Cardiac septum (tissue), 1 donor: ENCODE results near the gene GNAQ. TPM values are rescaled to one million over a fixed set of nuclear protein-coding genes. Genes with fewer than 3 reads are reported as not detected.
A peak's percentile ranks its signal among the peaks of the same experiment; 100 is the strongest.

Source experiments
- DNase-seq: peaks from one replicate; pipeline ENCODE4 v3.0.0-alpha.2; 2020; ENCODE audit warnings: low spot score
- intact Hi-C: fragments of 100-400 bp; cut with DNase I; formaldehyde crosslinking; loops from one replicate; pipeline ENCODE4 v1.14.0; 2022
- total RNA-seq: library from RNA; stranded (reverse); fragmentation: NEBNext Ultra II Directional; extraction: Animal tissue kit (Norgen Biotek cat#: 25700); gene quantifications from one replicate; pipeline ENCODE4 v1.2.1, GENCODE V29; 2021
- donor health status: DM: no; HTN: no; CAD: no.

The GNAQ gene
- total RNA-seq, 1 donor from 2014 or later: 14.8 TPM

DNA sequence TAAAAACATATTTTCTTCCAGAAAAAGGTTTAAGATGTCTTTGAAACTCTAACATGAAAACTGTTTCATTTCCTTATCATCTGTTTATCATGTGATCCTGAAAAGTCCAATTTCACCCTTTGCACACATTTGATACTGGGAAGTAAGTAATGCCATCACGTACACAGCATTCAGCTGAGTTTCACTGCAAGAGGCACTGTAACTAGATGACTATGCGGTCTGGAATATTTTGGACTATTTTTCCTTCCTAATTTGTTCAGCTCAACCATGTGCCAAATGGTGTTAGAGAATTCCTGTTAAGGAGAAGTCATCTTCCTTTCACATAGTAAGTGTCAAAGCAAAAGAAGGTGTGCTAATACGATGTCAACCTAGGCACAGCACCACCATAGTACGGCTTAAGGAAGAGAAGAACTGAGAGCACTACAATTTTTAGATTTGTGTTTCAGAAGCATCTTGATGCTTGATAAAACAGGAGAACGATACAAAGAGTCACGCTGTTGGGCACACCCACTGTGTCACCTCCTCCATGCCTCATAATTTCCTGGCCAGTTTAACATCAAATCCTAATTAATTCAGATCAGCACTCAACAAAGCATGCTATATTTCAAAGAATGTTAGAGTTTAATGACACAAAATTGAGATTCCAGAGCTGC is 77.5 kb downstream of the GNAQ start:
- intact Hi-C loops: no loop called here
- no peak for DNase-seq

DNA sequence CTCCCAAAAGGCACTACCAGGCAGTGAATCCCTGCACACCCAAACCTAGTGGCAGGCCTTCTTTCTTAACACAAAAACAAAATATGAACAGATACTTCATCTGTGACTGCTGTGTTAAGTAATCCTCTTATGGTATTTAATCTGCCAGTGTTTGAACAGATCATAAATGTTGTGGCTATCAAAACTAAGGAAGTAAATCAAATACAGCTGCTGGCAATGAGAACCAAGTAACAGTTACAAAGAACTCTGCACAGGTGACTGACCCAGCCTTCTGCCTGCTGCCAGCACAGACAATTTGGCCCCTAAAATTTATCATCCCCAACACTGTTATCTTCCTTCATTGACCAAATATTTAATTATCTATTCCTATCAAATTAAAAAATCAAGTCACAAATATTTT is 78.0 kb downstream of the GNAQ start:
- no peak for DNase-seq
- intact Hi-C loops: no loop called here

DNA sequence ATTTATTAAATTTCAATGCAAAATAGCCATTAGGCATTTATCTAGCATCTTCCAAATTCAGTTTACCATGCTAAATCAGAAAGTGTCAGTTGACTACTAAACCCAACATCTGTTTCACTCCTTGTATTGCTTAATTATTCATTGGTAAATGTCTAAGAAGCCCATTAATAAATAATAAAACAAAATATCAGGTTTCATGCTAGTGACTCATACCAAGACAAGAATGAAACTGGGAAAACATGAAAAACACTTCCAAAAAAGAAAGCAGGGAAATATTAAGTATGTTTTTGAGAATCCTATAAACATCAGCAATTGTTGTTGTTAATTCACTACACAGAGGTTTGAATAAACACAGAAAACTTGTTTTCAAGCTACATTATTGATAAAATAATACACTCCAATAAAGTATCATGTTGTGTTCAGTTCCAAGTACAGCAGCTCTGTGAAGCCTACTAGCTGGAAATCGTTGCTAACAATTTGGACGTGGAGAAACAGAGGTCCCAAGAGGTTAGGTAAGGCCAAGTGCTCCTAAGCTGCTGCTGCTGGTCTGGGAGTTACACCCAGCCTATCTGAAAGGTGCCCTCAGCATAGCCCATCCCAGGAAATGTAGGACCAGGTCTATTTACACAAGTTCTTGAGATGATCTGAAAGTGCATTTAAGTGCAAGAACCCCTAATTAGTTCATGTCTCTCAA is 78.8 kb downstream of the GNAQ start:
- DNase-seq: no peak
- intact Hi-C loops: no loop called here

DNA sequence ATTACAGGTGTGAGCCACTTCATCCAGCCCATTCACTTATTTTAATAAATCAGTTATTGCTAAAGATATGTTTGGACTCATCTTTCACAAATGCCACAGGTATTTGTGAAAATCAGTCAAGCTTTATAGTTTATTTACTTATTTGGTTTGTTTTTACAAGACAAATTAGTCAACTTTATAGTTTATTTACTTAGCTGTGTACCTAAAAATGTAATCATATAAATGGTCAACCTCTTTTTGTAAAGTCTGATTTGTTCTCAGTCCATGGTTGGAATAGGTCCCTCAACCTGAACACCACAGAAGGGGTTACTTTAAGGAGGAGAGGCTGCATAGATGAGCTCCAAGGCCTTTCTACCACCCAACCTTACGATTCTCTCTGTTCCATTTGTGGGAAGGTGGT is 80.2 kb downstream of the GNAQ start:
- DNase-seq: no peak
- intact Hi-C loops: no loop called here

DNA sequence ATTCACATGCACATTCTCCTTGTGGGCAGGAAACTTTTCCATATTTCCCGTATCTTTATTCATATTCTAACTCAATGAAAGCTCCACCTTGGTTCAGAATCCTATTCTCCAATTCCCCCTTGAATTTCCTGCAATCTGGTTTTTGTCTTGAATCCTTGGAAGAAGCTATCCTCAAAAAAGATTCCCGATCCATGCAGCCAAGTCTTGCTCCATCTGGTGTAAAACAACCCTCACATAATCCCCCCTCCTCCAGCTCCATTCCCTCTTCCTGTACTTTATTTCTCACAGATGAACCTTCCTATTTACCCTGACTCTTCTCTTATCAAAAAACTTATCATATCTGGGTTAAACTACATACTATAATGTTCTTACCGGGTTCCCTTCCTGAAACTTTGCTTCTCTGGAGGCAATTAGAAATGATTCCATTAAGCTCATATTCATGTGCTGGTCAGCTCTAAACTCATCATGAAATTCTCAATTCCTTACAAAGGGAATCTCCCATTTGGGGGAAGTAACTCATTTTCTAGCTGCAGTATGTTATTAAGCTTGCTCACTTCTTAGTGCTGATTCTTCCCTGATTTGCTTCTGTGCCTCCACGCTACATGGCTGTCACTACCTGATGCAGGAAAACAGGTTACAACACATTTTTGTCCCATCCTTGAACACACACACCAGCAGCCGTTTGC is 81.7 kb downstream of the GNAQ start:
- DNase-seq: no peak
- intact Hi-C loops: no loop called here

DNA sequence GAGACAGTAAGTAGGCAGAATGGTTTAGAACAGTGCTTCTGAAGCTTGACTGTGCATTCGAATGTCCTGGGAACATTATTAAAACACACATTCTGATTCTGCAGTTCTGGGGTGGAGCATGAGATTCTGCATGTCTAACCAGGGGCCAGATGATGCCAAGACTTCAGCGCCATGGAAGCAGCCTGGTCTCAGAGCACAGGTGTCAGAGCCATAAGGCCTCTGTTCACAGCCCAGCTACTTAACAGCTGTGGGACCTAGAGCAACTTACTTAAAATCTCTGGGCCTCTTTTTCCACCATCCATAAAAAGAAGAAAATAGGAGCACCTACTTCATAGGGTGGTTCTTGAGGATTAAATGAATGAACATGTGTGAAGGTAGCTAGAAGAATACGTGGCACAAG is 84.0 kb downstream of the GNAQ start:
- intact Hi-C loops: no loop called here
- no peak for DNase-seq

DNA sequence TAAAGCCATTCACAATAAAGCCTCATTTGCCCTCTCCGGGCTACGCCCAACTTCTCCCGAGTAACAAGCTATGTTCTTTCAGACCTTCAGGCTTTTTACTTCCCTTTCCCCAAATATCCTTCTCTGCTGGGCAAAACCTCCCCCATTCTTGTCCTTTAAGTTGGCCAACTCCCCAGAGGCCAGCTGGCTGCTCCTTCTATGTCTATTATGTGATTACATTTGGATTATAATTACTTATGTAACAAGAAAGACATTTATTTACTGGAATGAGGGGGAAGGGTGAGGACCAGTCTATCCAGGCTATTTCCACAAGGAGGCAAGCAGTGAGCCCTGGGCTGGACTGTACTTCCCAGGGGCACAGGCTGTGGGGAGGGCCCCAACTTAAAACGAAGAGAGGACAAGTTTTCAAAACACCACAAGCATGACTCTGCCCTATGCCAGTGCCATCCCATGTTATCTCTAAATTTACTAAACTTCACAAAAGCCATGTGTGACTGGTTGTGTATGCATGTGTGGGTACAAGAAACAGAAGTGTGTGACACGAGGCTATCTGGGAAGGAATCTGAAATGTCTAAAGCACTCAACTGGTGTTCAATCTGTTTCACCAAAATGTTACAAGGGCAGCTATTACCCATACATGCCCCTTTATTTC is 84.5 kb downstream of the GNAQ start:
- intact Hi-C loops: no loop called here
- DNase-seq: no peak

DNA sequence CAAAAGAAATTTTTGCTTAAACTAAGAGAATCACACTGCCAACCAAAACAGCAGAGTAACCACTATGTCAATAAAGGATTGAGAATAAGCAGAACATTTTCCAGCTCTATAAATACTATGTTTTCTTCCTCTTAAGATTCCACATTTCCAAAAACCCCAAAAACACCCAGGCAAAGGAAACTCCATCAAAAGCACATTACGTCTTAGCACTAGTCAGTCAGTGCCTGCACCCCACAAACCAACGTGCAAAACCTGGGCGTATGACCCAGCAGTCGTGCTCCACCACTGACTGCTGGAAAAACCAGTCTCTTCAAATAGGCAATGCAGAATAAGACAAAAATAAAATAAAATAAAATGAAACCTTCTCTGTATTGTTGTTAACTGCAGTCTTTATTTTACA is 85.3 kb downstream of the GNAQ start:
- intact Hi-C loops: no loop called here
- DNase-seq: no peak

DNA sequence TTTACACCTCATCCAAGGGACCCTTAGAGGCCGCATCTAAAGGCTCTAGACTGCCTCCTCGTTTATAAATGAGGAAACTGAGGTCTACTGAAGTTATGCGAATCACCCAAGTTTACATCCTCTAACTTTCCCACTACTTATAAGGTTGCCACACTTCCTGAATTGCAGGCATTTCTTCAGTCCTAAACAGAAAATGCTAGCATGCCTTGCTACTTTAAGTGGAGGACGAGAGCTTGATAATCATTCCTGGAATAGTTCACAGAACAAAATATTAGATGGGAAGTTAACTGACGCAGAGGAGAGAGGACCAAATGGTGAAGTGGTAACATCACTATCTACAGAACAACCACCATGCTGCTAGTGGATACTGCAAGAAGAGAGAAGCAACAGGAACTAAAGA is 85.8 kb downstream of the GNAQ start:
- intact Hi-C loops: no loop called here
- no peak for DNase-seq

DNA sequence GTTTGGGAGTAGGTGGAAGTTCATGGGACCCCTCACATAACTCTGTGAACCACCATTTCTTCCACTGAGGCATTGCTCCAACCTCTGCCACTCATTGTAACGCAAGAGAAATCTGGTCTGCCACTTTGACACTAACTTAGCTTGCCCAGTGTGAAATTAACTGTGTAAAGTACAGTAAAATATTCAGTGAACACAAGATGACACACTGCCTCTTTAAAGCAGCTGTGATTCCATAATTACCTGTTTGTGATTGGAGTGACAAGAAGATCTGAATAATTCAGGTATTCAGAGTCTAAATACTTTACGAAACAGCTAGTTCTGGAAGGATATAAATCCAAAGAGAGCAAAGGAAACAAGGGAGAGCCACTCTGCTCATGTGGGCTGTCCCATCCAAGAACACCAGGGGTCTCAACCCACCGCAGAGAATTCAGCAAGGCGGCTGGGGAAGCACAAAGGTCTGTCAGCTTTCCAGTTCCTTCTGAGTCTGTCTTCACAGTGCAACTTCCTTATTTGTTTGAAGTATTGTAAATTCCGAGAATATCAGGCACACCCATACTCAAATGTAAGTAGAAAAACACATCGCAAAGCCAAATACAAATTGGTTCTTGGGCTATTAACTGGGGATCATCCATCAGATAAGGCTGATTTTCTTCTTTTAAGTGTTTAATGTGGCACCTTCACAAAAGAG is 86.9 kb downstream of the GNAQ start:
- intact Hi-C loops: no loop called here
- DNase-seq: peak; percentile 77

DNA sequence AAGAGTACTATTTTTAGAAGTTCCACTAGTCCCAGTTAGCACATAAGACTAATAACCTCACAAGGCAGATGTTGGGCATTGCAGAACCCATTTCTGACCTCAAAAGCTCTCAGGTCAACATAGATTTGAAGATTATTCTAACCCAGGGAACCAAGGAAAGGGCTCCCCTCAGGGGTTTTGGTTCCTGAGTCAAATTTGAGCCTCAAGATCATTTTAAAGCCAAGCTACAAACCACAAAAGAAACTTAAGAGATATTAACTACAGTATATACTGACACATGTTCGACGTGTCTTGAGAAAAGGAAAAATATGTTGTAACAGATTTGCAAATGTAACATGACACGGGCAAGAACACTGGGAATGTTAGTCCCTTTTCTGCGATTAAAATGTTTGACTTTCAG is 88.6 kb downstream of the GNAQ start:
- intact Hi-C loops: no loop called here
- no peak for DNase-seq

DNA sequence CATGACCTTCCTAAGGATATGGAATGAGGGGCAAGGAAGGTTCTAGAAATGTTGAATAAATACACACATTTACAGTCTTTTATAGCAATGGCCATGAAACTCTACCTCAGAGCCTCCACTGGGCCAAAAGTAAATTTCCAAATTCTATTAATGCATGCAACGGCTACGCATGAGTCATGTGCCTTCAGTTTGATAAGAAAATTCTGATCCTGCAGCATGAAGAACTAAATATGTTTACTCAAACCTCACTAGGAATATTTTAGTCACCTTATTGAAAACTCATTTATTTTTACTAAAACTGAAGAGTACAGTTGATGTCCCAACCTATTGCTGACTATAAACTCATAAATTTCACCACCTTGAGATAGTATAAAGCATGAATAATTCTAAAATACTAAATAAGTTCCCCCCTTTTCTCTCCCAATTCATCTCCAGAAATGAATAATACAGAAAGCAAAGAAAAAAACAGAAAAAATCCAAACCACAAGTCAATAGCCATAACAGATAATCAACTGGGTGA is 92.4 kb downstream of the GNAQ start:
- DNase-seq: no peak
- intact Hi-C loops: no loop called here

DNA sequence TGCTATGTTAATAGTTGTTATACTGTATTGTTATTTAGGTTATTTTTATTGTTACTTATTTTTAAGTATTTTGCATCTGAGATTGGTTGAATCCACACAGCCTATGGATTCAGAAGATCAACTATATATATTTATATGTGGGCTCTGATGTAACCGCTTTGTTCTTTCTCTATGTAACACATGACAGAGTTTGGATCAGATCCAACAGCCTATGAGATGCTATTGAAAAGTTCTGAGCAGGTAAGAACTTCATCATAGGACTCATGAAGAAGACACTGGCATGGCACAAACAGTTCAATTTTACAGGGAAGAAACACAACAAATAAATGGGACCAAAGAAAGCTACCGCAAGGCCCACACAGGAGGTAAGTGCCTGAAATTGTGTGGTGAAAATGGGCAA is 93.4 kb downstream of the GNAQ start:
- no peak for DNase-seq
- intact Hi-C loops: no loop called here

DNA sequence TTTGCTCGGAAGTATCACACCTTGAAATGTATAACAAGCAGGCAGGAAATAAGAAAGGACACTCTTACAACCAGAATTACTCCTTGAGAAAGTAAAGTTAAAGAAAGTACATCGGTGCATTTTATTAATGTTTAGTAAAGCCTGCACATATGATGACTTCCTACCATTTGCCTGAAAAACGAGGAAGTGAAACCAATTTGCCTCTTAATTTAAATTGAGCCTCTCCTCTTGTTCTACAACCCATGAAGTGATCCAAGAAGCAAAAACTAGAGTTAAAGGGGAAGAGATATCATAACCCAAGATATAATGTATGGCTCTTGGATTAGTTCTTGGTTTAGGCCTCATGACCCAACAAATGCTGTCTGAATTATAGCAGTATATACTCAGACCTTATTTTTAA is 95.6 kb downstream of the GNAQ start:
- no peak for DNase-seq
- intact Hi-C loops: no loop called here

DNA sequence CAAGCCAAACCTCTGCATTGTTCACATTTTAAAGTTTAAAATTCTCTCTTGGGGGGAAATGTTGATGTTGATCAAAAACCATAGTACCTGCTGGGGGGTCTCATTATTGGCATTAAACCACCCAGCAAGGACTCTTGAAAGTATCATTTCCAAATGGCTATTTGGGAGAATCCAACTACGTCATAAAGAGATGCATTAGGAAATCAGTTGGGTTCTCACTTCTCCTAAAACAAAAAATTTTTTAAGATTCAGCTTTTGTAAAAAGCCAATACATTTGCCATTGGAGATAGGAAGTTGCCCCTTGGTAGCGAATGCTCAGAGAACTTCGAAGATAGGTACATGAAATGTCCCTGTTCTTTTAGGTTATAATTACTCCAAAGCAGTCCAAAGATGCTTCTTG is 96.4 kb downstream of the GNAQ start:
- DNase-seq: no peak
- intact Hi-C loops: no loop called here

DNA sequence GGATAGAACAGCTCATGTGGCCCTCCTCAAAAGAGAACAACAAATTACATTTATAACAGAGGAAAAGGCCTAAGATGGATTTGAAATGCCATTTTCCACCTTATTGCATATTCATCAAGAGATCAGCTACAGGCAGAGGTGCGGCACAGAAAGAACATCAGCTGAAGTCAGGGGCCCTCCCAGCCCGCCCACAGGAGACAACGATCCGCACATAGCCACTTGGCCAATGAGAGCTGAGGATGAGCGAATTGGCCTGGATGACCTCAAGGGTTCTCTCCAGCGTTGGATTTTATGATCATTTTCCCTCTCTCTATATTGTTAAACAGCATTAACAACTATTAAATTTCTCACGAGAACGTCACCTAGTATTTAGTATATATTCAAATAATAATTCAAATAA is 97.6 kb downstream of the GNAQ start:
- intact Hi-C loops: no loop called here

DNA sequence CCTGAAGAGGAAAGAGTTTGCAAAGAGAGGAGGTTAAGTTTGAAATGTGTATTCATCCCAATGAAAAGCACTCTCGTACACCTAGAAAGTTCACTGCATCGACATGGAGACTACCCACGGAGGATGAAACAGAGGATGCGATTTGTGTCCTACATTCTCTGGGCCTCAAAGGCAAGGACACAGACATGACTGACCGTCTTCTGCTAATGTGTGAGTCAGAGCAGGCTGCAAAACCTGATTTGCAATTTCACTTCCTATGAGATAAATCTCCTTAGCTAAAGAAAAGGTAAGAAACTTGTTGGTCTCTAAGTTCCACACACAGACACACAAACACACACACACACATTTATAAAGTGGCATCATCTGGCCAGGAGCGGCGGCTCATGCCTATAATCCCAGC is 98.6 kb downstream of the GNAQ start:
- DNase-seq: no peak
- intact Hi-C loops: no loop called here

More for the DNA sequence above, 97.6 kb downstream of the GNAQ start:
- DNase-seq: no peak

DNA sequence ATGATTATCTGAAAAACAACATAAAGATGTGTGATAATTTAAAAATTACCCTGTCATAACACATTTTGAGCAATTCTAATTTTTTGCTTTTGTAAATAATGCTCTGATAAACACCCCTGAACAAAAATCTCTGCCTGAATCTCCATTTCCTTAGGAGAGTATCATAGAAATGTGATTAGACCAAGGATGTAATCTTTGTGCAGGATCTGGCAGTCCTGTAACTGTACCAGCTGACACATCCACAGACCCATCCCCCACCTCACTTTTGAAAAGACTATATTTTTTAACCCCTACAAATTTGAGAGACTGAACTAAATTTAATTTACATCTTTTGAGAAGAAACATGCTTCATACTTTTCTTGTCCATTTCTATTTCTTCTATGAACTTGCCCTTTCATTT is 101.7 kb downstream of the GNAQ start:
- intact Hi-C loops: no loop called here
- no peak for DNase-seq

DNA sequence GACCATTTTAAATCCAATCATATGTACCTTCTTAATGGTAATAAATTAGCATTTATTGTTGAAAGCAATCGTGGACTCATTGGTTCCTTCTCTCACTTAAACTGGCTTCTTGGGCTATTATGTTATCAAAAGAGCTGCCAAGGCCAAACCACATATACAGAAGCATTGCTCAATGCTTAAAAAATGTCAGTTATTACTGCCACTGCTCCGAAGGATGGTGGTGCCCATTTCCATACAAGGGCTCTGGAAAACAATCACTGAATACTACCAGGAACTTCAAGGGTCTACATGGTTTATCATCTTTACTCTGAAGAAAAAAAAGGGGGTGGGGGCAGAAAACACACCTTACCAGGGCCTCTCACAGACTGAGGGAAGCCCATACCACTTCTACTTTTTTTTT is 104.3 kb downstream of the GNAQ start:
- intact Hi-C loops: no loop called here
- no peak for DNase-seq

DNA sequence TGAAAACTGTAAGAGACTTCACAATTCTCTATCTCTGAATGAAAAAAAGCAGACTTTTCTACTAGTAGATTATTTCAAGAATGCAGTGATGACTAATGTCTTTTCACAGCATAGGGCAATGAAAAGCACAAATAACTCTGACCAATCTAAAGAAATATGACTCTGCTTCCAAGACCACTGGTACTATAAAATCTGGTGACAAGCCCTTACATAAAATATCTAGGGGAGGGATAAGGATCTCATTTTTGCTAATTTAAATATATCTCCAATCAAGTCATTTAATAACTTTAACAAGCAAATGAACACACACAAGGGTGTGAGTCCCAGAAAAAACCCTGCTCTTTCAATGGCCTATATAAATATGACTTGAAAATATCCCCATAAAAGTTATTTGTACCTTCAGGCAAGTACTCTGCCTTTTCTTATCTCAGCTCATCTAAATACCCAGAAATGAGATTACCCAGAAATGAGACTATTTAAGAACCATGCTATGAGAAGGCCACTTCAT is 105.2 kb downstream of the GNAQ start:
- intact Hi-C loops: no loop called here
- no peak for DNase-seq
